Amygdala (tissue), 56 donors: ENCODE measurements around the gene DTNA.

Experiments used
- DNase-seq, 56 donors: peaks; one replicate each; lab custom pipeline; 2025; lab: John Stamatoyannopoulos, UW

Gene DTNA

GRCh38 chr18:34760444-34760843 is 50.3 kb downstream of the DTNA start:
- peak in 28 of 56 donors; percentile 2 to 70 (median 30) for DNase-seq

- DNase-seq, result no peak
Measured at GRCh38 chr18:34764451-34764850, 54.4 kb downstream of the DTNA start.

GRCh38 chr18:34767601-34768027 is 57.5 kb downstream of the DTNA start:
- no peak for DNase-seq

GRCh38 chr18:34771958-34772357 is 61.9 kb downstream of the DTNA start:
- no peak for DNase-seq

- DNase-seq, result no peak
Measured at GRCh38 chr18:34772887-34773286, 62.8 kb downstream of the DTNA start.

GRCh38 chr18:34773378-34773777 is 63.3 kb downstream of the DTNA start:
- DNase-seq, result no peak

- DNase-seq, result peak in 48 of 56 donors; percentile 7 to 72 (median 36)
Measured at GRCh38 chr18:34773961-34774766, 64.1 kb downstream of the DTNA start.

GRCh38 chr18:34775461-34775860 is 65.4 kb downstream of the DTNA start:
- peak in 2 of 56 donors; percentile 3 to 12 for DNase-seq

GRCh38 chr18:34779112-34779511 is 69.0 kb downstream of the DTNA start:
- DNase-seq, result no peak

GRCh38 chr18:34780856-34781255 is 70.8 kb downstream of the DTNA start:
- no peak for DNase-seq

GRCh38 chr18:34783501-34783900 is 73.4 kb downstream of the DTNA start:
- no peak for DNase-seq

GRCh38 chr18:34786162-34786741 is 76.2 kb downstream of the DTNA start:
- DNase-seq, result no peak

- peak in 11 of 56 donors; percentile 9 to 74 (median 30) for DNase-seq
Measured at GRCh38 chr18:34787931-34788532, 77.9 kb downstream of the DTNA start.

- DNase-seq, result no peak
Measured at GRCh38 chr18:34789768-34790344, 79.8 kb downstream of the DTNA start.

GRCh38 chr18:34794348-34794747 is 84.2 kb downstream of the DTNA start:
- no peak for DNase-seq

GRCh38 chr18:34795070-34795732 is 85.1 kb downstream of the DTNA start:
- DNase-seq, result peak in 1 of 56 donors; percentile 3

- DNase-seq, result no peak
Measured at GRCh38 chr18:34796035-34796657, 86.0 kb downstream of the DTNA start.

GRCh38 chr18:34799291-34799690 is 89.2 kb downstream of the DTNA start:
- no peak for DNase-seq

GRCh38 chr18:34800381-34800780 is 90.3 kb downstream of the DTNA start:
- DNase-seq, result no peak

- DNase-seq, result no peak
Measured at GRCh38 chr18:34801774-34802173, 91.7 kb downstream of the DTNA start.
